HUES64 (cell line): Measurements from ENCODE around the gene TREX2.

Experiments
- H3K27ac ChIP-seq: 2 replicates; pipeline ENCODE4 v1.7.0; 2013; ENCODE audit warnings: low read depth, low read length, inconsistent platforms
- H3K27me3 ChIP-seq: 2 replicates; pipeline ENCODE4 v1.6.1; 2013; ENCODE audit warnings: mild to moderate bottlenecking, low read length; ENCODE audit not compliant: insufficient read depth
- H3K36me3 ChIP-seq: 2 replicates; pipeline ENCODE4 v1.6.1; 2013; ENCODE audit warnings: mild to moderate bottlenecking, low read length; ENCODE audit not compliant: insufficient read depth
- H3K4me1 ChIP-seq: 2 replicates; pipeline ENCODE4 v1.6.1; 2013; ENCODE audit warnings: mild to moderate bottlenecking, low read length, moderate library complexity; ENCODE audit not compliant: insufficient read depth
- H3K4me3 ChIP-seq: 2 replicates; pipeline ENCODE4 v1.5.1; 2013; ENCODE audit warnings: mild to moderate bottlenecking, low read length, moderate library complexity
- H3K9ac ChIP-seq: 2 replicates; pipeline ENCODE4 v1.6.1; 2013; ENCODE audit warnings: mild to moderate bottlenecking, low read depth, low read length
- H3K9me3 ChIP-seq: 2 replicates; pipeline ENCODE4 v1.6.1; 2013; ENCODE audit warnings: low read depth, low read length; ENCODE audit not compliant: insufficient read depth
- WGBS: fragments of 150-250, 120-280 bp; methylation state at CpG from one replicate; pipeline ENCODE4 v1.1.7; 2013; ENCODE audit warnings: missing lambda C conversion rate; 5-methylcytosine and 5-hydroxymethylcytosine counted together

Gene TREX2

DNA sequence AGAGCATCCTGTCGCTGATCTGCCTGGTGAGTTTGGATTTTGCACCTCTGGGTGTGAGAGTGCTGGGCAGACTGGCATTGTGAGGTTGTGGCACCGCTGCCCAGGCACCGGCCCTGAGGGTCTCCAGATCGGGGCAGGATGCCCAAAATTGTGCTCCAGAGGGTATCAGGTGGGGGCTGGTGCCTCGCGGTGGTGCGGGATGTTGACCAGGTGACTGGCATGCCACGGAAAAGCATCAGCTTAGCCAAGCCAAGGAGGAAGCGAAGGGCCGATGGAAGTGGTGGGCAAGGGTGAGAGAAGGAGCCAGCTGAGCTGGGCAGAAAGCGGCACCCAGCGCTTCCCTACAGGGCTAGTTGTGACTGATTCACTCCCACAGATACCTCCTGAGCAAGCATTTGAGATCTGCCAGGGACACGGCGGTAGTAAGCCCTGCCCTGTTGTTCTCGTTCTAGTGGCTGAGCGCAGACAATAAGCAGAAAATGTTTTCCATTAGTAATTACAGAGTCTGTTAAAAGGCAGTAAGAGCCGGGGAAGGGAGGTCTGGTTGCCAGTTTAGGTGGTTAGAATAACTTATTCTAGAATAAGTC lies 33.8 kb downstream of the TREX2 start:
- H3K9ac ChIP-seq: no peak overlapping the region
- no peaks in the 10 kb centered on the region for H3K4me1 ChIP-seq
- peaks cover 25% of the 10 kb centered on the region for H3K27me3 ChIP-seq
- H3K36me3 ChIP-seq: no peaks in the 10 kb centered on the region
- H3K4me3 ChIP-seq: peak overlapping the region; percentile 45
- H3K27ac ChIP-seq: no peak overlapping the region
- WGBS: 85% methylated on average over 17 of the region's 17 CpGs
- no peaks in the 10 kb centered on the region for H3K9me3 ChIP-seq

DNA sequence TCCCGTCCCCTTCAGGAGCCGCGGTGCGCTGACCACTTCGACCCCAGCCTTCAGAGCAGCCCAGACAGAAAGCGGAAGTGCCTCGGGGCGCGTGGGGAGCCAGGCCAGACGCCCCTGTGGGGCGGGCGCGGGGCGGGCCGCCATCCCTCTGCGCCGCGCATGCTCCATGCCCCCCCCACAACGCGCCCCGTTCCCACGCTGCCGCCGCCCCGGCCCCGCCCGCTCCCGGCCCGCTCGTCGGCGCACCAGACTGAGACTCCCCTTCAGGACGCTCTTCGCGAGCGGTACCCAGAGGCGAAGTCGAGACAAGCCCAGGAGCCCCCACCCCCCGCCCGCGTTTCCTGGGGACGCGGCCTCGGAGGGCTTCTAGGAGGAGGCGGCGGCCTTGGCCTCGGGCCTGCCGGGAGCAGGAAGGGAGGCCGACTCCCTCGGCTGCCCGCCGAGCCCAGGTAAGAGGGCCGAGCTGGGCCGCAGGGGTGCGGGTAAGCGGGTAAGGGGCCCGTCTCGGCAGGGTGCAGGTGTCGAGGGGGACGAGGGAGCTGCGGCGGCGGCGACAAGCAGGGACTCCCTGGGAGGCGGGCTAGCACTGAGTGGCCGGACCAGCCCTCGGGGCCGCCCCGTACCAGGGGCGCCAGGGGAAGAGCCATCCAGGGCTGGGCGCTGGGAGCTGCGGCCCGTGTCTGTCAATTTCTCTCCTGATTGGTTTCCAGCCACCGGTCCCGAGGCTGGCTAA lies 34.4 kb downstream of the TREX2 start, which contains the start of gene ZFP92:
Gene ZFP92, plus strand, starts transcription at position 218 of the 733 bp plus-strand sequence. CDS start 6,851 bp downstream, outside the sequence.
- H3K9ac ChIP-seq: no peak within 1 kb of the TSS

DNA sequence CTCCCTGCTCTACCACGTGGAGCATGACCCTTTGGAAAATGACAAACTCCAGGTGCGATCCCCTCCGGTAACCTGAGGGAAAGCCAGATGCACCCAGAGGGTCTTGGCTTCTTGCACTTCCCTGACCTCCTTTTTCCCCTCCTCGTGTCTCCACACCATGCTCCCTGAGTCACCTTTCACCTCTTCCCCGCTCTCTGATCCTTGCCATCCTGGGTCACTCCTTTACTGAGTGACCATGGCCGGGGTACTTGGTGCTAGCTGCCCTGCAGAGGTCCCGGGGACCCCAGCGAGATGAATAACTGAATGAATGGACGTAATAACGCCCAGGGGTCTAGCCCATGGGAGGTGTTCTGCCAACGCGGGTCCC lies 35.0 kb downstream of the TREX2 start:
- Histone ChIP-seq H3K36me3 (no peaks in the 10 kb centered on the region), H3K9ac (no peak overlapping the region), H3K9me3 (no peaks in the 10 kb centered on the region), H3K27ac (no peak overlapping the region), H3K27me3 (peaks cover 25% of the 10 kb centered on the region), H3K4me1 (no peaks in the 10 kb centered on the region), H3K4me3 (peak overlapping the region; percentile 45)
- WGBS: 46% methylated on average over 12 of the region's 12 CpGs

More for the DNA sequence above, 34.4 kb downstream of the TREX2 start, which contains the start of gene ZFP92:
- Histone ChIP-seq H3K4me3 (peak within 1 kb of the TSS; percentile 45), H3K27ac (no peak within 1 kb of the TSS), H3K4me1 (no peaks in the 10 kb centered on the region), H3K27me3 (peaks cover 25% of the 10 kb centered on the region), H3K36me3 (no peaks in the 10 kb centered on the region), H3K9me3 (no peaks in the 10 kb centered on the region)
- WGBS: 6% methylated on average over 64 of the region's 75 CpGs

DNA sequence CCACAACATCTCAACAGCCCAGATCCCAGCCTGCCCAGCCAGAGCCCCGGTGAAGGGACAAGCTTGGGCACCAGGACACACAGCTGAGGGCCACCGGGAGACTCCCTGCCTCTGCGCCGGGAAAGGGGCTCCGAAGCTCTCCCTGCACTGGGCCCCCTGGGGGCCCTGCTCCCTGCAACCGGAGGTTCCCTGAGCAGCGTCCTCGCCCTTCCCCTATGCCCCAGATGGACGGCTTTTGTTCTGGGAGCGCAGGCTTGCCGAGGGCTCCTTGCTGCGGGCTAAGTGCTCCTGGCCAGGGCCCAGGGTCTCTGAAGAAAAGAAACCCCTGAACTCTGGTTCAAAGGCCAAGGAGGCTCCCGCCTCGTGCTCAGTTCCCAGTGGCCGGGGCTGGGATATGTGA lies 35.5 kb downstream of the TREX2 start:
- Histone ChIP-seq H3K4me3 (no peak overlapping the region), H3K36me3 (no peaks in the 10 kb centered on the region), H3K9ac (no peak overlapping the region), H3K27me3 (peaks cover 25% of the 10 kb centered on the region), H3K27ac (no peak overlapping the region), H3K9me3 (no peaks in the 10 kb centered on the region), H3K4me1 (no peaks in the 10 kb centered on the region)
- 84% methylated on average over 15 of the region's 15 CpGs for WGBS

DNA sequence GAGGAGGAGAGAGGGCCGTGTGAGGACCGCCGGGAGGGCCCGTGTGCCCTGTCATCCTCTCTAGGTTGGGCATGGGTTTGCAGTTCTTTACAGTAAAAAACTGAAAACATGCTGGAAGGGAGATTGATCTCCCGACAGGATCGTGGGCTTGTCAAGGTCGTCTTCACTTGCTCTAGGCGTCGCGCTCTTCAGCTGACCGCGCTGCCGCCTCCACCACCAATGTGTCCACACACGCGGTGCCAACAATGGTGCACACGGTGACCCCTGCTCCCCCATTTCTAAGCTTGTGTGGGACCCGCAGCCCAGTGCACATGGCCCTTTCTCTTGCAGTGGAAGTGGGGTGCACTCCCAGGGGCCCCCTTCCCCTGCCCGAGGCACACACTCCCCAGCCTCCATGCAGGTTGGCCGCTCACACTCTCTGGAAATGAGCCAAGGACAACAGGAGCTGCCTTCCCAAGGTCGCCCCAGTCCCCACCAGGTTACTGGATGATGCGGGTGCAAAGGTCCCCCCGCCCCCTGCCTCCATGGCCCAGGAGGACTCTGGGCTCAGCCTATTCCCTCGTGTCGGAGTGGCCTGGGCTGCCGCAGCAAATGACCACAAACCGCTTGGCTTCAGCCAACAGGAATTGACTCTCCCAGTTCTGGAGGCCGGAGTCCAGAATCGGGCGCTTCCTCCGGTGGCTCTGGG lies 36.3 kb downstream of the TREX2 start:
- Histone ChIP-seq H3K9me3 (no peaks in the 10 kb centered on the region), H3K9ac (no peak overlapping the region), H3K27ac (no peak overlapping the region), H3K4me3 (no peak overlapping the region), H3K4me1 (no peaks in the 10 kb centered on the region), H3K27me3 (peaks cover 25% of the 10 kb centered on the region), H3K36me3 (no peaks in the 10 kb centered on the region)
- WGBS: 94% methylated on average over 30 of the region's 30 CpGs

DNA sequence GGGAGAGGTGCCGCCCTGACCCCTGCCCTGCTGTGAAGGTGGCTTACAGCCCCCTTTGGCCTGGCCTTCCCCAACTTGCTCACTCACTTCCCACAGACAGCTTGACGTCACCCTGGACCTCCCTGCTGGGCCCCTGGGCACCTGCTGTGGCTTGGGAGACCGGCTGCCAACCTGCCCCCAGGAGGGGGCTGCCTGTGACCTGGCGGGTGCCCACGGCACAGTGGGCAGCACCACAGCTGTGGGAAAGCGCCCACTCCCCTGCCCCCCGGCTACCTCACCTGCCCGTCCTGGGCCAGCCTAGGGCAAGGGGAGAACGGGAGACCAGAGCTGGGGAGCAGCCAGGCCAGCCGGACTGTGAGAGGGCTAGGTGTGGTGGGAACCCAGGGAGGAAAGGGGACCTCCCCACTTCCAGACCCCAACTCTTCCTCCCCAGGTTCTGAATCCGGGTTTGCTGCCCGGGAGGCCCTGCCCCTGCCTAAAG lies 36.9 kb downstream of the TREX2 start:
- no peak overlapping the region for H3K9ac ChIP-seq
- WGBS: 93% methylated on average over 10 of the region's 12 CpGs

DNA sequence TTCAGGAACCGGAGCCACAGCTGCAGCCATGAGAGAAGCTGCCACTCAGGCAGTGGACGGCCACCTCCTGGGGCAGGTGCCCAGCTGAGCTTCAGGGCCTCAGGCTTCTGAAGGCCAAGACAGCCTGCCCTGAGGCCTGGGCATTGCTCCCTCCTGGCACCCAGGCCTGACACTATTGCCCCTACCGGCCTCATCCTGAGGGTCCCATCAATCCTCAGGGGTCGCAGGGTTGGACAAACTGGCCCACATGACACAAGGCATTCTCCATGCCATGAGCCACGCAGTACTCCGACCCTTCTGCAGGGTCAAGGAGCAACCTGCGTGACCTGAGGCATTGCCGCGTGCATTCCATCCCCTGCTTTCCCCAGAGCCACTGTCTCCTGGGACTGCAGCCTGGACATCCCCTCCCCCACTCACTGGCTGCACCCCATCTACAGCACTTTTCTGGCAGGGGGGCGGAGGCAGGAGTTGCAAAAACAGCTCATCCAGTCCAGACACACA lies 37.6 kb downstream of the TREX2 start:
- Histone ChIP-seq H3K4me1 (no peaks in the 10 kb centered on the region), H3K27me3 (peaks cover 25% of the 10 kb centered on the region), H3K36me3 (no peaks in the 10 kb centered on the region), H3K9ac (no peak overlapping the region), H3K27ac (no peak overlapping the region), H3K4me3 (no peak overlapping the region), H3K9me3 (no peaks in the 10 kb centered on the region)
- 91% methylated on average over 10 of the region's 10 CpGs for WGBS

More for the DNA sequence above, 36.9 kb downstream of the TREX2 start:
- no peak overlapping the region for H3K27ac ChIP-seq
- H3K27me3 ChIP-seq: peaks cover 25% of the 10 kb centered on the region
- no peak overlapping the region for H3K4me3 ChIP-seq
- H3K4me1 ChIP-seq: no peaks in the 10 kb centered on the region
- no peaks in the 10 kb centered on the region for H3K9me3 ChIP-seq
- no peaks in the 10 kb centered on the region for H3K36me3 ChIP-seq

DNA sequence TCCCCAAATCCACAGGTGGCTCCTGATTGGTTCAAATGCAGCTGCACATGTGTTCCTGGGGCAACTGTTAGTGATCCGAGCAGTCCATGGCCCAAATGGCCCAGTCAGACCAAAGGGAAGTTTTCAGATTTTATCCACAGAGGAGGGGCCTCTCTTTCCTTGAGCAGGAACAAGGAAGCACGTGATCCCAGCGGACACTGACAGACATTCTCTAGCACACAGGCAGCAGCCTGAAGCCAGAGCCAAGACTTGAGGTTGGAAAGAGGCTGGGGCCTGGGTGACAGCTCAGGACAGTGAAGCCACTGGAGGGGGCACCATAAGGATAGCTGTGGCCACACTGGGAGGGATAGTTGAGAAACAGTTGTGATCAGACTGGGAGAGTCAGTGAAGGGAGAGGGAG lies 38.1 kb downstream of the TREX2 start:
- no peak overlapping the region for H3K27ac ChIP-seq
- H3K27me3 ChIP-seq: peaks cover 25% of the 10 kb centered on the region
- H3K4me3 ChIP-seq: no peak overlapping the region
- H3K36me3 ChIP-seq: no peaks in the 10 kb centered on the region
- no peaks in the 10 kb centered on the region for H3K4me1 ChIP-seq
- H3K9me3 ChIP-seq: no peaks in the 10 kb centered on the region
- WGBS: 88% methylated on average over 3 of the region's 3 CpGs
- H3K9ac ChIP-seq: no peak overlapping the region

DNA sequence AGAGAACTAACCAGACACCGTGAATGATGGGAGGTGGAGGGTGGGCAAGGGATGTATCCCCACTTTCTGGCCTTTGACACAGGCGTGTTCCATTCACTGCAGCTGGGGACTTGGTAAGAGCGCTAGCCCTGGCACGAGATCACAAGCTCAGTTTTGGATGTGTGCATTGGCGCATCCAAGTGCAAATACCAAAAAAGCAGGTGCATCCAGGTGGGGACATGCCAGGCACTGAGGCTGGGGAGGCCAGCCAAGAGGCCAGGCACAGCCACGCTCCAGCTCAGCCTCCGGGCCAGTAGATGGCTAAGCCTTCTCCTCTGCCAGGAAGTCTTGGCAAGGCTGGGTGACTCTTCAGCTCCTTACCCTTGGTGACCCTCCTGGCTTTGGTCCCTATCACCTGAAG lies 39.0 kb downstream of the TREX2 start:
- H3K36me3 ChIP-seq: no peaks in the 10 kb centered on the region
- H3K27me3 ChIP-seq: peaks cover 18% of the 10 kb centered on the region
- H3K27ac ChIP-seq: no peak overlapping the region
- WGBS: 89% methylated on average over 7 of the region's 7 CpGs
- no peak overlapping the region for H3K4me3 ChIP-seq
- no peak overlapping the region for H3K9ac ChIP-seq
- no peaks in the 10 kb centered on the region for H3K4me1 ChIP-seq
- H3K9me3 ChIP-seq: no peaks in the 10 kb centered on the region

DNA sequence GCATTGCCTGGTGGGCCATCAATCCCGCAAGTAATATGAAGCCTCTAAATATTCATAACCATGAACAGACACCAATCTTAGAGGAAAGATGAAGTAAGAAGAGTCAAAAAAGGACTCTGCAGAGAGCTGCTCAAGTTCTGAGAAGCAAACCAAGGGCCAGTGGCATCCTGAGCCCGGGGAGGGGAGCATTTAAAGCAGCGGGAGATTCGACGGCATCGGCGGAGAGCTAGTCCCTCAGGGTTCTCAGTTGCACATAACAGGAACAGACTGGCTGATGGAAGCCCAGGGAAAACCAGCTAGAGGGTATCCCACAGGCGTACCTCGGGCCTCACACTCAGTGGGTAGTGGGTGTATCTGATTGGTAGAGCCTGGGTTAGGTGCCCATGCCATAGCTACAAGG lies 39.8 kb downstream of the TREX2 start:
- H3K27ac ChIP-seq: no peak overlapping the region
- no peaks in the 10 kb centered on the region for H3K9me3 ChIP-seq
- 91% methylated on average over 8 of the region's 9 CpGs for WGBS
- no peaks in the 10 kb centered on the region for H3K4me1 ChIP-seq
- no peaks in the 10 kb centered on the region for H3K36me3 ChIP-seq
- H3K4me3 ChIP-seq: no peak overlapping the region
- no peak overlapping the region for H3K9ac ChIP-seq
- peaks cover 9% of the 10 kb centered on the region for H3K27me3 ChIP-seq

DNA sequence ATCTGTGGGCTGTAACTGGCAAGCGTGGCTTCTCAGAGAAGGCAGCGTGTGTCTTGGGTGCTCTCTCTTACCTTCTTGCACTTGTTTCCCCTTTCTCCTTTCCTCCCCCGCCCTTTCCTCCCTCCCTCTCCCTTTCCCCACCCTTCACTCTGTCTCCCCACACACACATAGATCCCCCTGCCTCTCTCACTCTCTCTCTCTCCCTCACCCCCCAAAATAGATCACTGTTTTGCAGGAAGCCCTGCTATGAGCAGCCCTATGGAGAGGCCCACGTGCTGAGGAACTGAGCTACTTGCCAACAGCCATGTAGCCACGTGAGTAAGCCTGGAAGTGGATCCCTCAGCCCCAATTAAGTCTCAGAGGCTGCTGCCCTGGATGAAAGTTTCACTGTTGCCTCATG lies 40.4 kb downstream of the TREX2 start:
- H3K9ac ChIP-seq: no peak overlapping the region
- no peaks in the 10 kb centered on the region for H3K36me3 ChIP-seq
- WGBS: 63% methylated on average over 5 of the region's 5 CpGs
- H3K4me1 ChIP-seq: no peaks in the 10 kb centered on the region
- peaks cover 3% of the 10 kb centered on the region for H3K27me3 ChIP-seq
- no peaks in the 10 kb centered on the region for H3K9me3 ChIP-seq
- H3K4me3 ChIP-seq: no peak overlapping the region
- no peak overlapping the region for H3K27ac ChIP-seq
